Astrocyte of the spinal cord (primary cell): ENCODE results near the gene CES2.

Experiments
- DNase-seq: peaks from one replicate; pipeline ENCODE4 v3.0.0; 2011; ENCODE audit warnings: low read depth, low spot score
- H3K4me3 ChIP-seq: 2 replicates; pipeline ENCODE4 v1.5.1; 2011; ENCODE audit warnings: low read depth, mild to moderate bottlenecking, low read length, moderate library complexity
- in situ Hi-C: cut with HindIII; loops from 2 replicates; pipeline ENCODE4 v1.10.0; 2017; ENCODE audit warnings: low sequenced_read_pairs
- TF ChIP-seq, protein P1 (sequence below): IDR thresholded peaks from 2 replicates; pipeline ENCODE4 v1.5.1; 2012; ENCODE audit warnings: low read depth, mild to moderate bottlenecking, low read length, inconsistent platforms

Gene CES2

DNA sequence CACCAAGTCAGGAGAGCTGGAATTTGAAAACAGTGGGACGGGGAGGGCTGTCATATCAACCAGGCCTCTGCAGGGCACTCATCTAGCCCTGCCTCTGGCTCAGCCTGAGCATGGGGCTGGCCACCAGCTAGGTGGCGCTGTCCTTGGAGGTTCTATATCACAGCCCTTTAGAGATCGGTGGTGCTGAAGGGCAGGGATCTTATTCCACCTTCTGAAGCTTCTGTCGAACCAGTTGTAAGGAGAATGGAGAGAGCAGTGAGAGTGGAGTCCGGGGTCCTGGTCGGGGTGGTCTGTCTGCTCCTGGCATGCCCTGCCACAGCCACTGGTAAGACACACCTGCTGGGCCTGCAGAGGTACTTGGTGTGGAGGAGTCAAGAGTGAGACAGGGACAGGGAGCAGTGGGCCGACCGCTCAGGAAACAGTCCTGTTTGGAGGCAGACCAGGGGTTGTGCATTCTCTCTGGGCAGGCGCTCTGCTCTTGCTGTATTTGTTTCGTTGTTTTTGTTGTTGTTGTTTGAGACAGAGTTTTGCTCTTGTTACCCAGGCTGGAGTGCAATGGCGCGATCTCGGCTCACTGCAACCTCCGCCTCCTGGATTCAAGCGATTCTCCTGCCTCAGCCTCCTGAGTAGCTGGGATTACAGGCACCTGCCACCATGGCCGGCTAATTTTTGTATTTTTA is 25.9 kb downstream of the CES2 start, which contains the start of gene CES3:
Gene CES3 (plus strand): TSS at position 202 of the 680 bp plus-strand sequence. CDS start 42 bp downstream, at position 244.
- H3K4me3 ChIP-seq, result no peak within 1 kb of the TSS
- TF ChIP-seq, protein P1, sequence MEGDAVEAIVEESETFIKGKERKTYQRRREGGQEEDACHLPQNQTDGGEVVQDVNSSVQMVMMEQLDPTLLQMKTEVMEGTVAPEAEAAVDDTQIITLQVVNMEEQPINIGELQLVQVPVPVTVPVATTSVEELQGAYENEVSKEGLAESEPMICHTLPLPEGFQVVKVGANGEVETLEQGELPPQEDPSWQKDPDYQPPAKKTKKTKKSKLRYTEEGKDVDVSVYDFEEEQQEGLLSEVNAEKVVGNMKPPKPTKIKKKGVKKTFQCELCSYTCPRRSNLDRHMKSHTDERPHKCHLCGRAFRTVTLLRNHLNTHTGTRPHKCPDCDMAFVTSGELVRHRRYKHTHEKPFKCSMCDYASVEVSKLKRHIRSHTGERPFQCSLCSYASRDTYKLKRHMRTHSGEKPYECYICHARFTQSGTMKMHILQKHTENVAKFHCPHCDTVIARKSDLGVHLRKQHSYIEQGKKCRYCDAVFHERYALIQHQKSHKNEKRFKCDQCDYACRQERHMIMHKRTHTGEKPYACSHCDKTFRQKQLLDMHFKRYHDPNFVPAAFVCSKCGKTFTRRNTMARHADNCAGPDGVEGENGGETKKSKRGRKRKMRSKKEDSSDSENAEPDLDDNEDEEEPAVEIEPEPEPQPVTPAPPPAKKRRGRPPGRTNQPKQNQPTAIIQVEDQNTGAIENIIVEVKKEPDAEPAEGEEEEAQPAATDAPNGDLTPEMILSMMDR, result peak; percentile 89
- in situ Hi-C loops, result no loop called here
- DNase-seq, result peak; percentile 65

DNA sequence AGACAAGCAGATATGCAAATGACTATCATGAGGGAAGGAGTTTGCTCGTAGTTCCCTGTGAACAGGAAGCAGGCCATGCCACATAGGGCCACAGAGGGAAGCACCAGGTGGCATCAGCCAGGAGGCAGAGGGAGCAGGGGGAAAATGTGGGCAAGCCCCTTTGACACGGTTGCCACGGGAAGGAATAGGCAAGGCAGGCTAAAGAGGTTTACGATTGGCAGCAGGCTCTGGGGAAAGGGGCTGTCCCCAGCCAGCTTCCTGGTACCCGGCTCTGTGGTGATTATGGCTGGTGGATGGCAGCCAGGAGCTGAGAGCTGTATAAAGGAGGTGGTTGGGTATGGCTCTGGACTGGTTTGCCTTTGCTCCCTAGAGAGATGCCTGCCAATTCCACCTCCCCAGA is 26.6 kb downstream of the CES2 start:
- in situ Hi-C loops, result no loop called here
- TF ChIP-seq, protein P1, result no peak
- no peak for DNase-seq
- no peak overlapping the region for H3K4me3 ChIP-seq

DNA sequence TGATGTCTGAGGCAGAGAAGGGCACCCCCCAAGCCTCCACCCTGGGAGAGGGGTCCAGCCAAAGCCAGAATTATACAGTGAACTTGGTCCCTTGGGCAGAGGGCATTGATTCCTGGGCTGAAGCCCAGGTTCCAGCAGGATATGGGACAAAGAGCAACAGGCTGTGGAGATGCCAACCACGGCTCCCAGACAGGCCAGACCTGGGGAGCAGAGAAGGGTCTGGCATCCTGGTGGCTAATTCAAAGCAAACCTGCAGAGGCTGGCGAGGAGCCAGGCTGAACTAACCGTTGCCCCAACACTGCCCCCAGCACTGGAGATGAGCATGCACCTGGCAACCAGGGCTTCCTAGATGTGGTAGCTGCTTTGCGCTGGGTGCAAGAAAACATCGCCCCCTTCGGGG is 28.7 kb downstream of the CES2 start:
- H3K4me3 ChIP-seq, result no peak overlapping the region
- TF ChIP-seq, protein P1, result no peak
- in situ Hi-C loops, result no loop called here
- DNase-seq, result no peak

DNA sequence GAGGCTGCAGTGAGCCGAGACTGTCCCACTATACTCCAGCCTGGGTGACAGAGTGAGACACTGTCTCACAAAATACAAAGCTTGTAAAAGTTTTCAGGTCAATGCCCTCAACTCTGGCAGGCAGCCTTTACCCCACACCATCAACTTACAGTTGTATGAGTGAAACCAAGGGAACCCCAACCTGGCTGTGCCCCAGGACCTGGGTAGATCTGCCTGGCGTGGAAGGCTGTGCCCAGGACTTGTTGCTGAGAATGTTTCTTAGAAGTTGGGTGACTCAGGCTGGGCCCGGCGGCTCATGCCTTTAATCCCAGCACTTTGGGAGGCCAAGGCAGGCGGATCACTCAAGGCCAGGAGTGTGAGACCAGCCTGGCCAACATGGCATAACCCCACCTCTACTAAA is 33.5 kb downstream of the CES2 start:
- in situ Hi-C loops, result no loop called here
- TF ChIP-seq, protein P1, result no peak
- DNase-seq, result no peak
- H3K4me3 ChIP-seq, result no peak overlapping the region

DNA sequence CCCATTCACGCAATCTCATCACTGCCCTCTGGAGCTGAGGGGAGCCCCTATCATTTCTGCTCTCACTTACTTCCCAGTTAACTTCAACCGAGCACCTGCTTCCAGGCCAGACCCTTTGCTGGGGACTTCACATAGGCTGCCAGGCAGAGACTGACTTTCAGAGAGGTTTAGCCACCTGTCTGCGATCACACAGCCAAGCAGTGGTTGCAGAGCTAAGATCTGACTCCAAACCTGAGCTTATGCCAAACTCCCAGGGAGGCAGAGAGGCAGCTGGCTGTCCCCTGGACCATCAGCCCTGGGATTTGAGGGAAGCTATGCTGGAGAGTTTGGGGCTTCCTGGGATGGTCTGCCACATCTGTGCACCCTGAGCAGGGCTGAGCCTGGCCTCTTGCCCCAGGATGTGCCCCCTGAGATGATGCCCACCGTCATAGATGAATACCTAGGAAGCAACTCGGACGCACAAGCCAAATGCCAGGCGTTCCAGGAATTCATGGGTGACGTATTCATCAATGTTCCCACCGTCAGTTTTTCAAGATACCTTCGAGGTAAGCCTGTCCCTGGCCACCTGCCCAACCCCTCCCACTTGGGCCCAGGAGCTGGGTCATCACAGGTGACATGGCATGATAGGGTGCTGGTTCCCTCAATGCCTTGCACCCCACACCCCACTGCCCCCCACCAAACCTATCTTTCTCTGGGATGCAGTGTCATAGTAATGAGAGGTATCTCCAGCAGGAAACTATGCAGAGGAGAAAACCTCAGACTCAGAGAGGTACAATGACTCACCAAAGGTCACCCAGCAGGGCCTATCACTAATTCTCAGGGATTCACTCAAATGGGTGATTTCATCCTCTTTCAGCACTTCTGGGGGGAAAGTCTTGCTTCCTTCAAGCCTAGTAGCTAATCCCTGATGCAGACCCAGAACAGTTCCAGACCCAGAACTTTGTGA is 35.7 kb downstream of the CES2 start:
- peak; percentile 35 for DNase-seq
- in situ Hi-C loops, result no loop called here
- TF ChIP-seq, protein P1, result no peak
- H3K4me3 ChIP-seq, result no peak overlapping the region

DNA sequence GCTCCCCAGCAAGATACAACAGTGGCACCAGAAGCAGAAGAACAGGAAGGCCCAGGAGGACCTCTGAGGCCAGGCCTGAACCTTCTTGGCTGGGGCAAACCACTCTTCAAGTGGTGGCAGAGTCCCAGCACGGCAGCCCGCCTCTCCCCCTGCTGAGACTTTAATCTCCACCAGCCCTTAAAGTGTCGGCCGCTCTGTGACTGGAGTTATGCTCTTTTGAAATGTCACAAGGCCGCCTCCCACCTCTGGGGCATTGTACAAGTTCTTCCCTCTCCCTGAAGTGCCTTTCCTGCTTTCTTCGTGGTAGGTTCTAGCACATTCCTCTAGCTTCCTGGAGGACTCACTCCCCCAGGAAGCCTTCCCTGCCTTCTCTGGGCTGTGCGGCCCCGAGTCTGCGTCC is 37.7 kb downstream of the CES2 start:
- DNase-seq, result no peak
- in situ Hi-C loops, result no loop called here
- no peak overlapping the region for H3K4me3 ChIP-seq
- TF ChIP-seq, protein P1, result no peak
